GM19395 (cell line): ENCODE data around the gene CCR4.
"Not testable (repeated sequence)": the region's sequence is repeated elsewhere in the genome, so short reads cannot be mapped to it uniquely, and the experiment has no call there.

Source experiments
- ATAC-seq: cut with Tn5 transposase; IDR thresholded peaks from one replicate; pipeline ENCODE4 v1.9.1; 2021; ENCODE audit warnings: mild to moderate bottlenecking, moderate library complexity; ENCODE audit not compliant: unreplicated experiment

The CCR4 gene

DNA sequence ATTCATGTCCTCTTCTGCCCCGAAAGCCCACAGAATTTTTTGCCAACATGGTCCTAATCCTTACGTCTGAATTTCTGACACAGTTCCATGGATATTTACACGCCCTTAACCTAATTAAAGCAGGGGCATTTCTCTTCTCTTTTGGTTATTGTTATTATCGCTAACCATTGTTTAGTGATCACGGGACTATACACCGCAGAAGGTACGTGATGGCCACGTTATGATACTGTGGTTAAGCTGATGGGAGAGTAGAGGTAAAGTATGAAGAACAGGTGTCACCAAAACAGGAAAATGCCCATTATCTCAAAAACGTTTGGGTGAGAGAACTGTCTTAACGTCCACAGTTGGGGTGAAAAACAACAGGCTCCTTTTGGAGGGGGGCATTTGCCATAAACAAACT lies 26.4 kb downstream of the CCR4 start:
- no peak for ATAC-seq

DNA sequence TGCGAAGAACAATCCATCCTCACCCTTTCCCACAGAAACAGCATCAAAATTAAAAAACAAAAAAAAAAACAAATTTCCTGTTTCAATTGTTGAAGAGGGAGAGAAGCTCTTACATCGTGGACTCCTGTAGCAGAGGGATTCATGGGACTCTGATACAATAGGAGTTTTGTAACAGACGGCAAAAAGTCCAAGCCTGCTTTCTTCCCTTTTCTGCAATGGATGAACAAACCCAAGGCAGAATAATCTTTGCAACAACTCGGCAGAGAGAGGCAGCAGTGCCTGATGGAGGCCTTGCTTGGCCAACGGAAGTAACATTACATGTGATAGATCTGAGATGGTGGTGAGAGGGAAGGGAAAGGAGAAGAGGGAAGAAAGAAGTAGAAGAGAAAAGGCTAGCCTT lies 26.9 kb downstream of the CCR4 start:
- ATAC-seq = no peak

DNA sequence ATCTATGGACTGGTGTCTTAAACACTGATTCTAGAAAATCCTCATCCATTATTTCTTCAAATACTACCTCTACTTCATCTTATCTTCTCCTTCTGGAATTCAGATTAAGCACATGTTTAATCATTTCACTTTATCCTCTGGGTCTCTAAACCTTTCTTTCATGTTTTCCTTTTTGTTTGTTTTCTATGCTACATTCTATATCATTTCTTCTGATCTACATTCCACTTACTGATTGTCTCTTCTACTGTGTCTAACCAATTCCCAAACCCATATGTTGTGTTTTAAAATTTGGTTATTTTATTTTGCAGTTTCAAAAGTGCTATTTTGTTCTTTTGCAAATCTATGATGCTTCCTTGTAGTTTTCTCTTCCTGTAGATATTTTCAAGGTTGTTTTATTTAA lies 31.7 kb downstream of the CCR4 start:
- no peak for ATAC-seq

DNA sequence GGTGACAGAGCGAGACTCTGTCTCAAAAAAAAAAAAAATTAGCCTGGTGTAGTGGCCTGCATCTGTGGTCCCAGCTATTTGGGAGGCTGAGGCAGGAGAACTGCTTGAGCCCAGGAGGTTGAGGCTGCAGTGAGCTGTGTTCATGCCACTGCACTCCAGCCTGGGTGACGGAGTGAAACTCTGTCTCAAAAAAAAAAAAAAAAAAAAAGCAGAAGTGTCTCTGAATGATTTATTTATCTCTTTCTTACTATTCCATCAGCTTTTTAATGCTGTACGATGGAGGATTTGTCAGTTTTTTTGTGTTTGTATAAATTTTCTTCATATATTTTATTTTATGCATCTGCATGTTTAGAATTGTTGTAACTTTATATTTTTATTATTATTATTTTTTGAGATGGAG lies 33.5 kb downstream of the CCR4 start:
- not testable (repeated sequence) for ATAC-seq

- ATAC-seq = no peak
Observed at GRCh38 chr3:32989171-32989570, 37.7 kb downstream of the CCR4 start.

DNA sequence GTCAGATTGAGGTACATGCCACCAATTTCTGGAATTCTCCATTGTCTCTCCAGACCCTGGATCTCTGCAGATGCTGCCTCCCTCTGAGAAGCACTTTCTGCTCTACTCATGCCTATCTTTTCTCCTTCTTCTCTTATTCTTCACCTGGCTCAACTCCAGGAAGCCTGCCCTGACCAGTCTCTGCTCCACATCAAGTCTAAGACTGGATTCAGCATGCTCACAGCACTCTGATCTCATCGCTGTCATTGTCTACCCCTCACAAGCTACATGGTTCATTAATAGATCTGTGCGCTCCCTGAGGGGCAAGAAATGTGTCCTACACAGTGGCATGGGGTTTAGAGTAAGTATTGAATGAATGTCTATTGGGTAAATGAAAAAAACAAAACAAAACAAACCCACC lies 38.7 kb downstream of the CCR4 start:
- no peak for ATAC-seq

- no peak for ATAC-seq
Observed at GRCh38 chr3:32991781-32992180, 40.3 kb downstream of the CCR4 start.

- peak; percentile 19 for ATAC-seq
Observed at GRCh38 chr3:32992310-32992686, 40.9 kb downstream of the CCR4 start.

GRCh38 chr3:32994045-32994444 lies 42.6 kb downstream of the CCR4 start:
- ATAC-seq = no peak

DNA sequence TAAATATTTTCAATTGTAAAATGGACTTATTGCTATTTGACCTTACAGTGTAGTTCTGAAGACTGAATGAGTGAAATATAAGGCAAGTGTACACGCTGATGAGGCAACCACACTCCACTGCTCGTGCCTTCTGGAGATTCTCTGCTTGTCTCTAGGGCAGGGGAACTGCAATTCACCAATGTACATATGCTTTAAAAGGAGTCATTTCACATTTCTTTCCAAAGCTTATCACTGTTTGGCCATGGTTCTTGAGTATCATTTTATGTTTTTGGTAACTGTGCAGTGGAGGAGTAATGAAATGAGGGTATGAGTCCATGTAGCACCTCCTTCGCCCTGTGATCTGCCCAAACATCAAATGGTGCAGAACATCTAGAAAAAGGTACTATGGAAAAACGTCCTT lies 43.7 kb downstream of the CCR4 start:
- ATAC-seq = no peak

GRCh38 chr3:32996048-32996754 lies 44.8 kb downstream of the CCR4 start:
- ATAC-seq = no peak

DNA sequence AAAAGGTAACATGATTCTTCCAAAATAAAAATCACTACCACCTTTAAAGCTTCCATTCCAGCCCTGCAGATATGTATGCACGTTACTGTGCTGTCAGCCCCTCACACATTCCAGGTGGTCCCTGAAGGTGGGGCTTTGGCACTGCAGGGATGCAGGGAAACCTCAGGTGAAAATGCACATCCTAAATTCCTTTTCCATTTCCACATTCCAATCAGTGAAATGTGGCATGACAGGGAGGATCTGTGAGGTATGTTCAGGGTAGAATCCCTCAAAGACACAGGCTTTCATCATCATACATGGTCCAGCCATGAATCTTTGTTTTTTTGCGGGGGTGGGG lies 45.3 kb downstream of the CCR4 start:
- no peak for ATAC-seq

GRCh38 chr3:32998631-32999451 lies 47.4 kb downstream of the CCR4 start:
- no peak for ATAC-seq

DNA sequence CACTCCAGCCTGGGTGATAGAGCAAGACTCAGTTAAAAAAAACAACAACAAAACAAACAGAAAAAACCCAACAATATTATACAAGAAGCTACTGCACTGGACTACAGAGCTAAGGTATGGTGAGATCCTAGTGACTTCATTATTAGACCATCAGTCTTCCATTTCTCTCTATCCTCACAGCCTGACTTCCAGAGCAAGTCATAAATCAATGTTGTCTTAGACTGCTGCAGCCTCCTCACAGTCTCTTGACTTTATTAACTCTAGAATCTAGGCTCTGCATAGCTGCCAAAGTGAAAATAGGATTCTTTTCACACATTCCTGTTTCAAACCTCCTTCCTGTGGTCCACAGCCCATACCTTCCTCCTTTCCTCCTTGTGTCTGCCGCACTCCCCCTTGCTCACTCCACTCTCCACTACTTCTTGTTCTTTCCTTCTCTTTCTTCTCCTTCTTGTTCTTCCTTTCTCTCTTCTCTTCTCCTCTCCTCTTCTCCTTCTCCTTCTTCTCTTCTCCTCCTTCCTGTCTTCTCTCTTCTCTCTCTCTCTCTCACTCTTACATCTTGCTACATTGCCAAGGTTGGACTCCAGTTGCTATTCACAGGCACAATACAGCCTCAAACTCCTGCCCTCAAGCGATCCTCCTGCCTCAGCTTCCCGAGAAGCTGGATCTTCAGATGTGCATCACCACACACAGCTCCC lies 49.4 kb downstream of the CCR4 start:
- ATAC-seq = no peak

GRCh38 chr3:33001889-33002288 lies 50.4 kb downstream of the CCR4 start:
- ATAC-seq = peak; percentile 62

DNA sequence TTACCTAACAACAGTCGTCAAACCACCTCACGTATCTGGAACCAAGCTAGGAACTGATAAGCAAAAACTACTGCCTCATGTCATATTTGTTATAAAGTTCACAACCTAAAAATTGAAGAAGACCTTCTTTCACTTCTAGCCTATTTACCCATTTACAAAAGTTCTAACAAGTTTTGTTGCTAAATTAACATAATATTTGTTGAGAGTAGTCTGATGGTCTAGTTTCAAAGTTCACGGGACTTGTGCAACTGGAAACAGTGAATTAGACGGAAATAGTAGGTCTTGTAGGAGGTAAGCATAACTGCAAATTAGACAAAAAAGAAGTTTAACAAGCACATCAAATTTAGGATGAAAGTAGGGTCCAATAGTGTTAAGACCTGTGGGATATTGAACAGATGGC lies 51.9 kb downstream of the CCR4 start:
- no peak for ATAC-seq

DNA sequence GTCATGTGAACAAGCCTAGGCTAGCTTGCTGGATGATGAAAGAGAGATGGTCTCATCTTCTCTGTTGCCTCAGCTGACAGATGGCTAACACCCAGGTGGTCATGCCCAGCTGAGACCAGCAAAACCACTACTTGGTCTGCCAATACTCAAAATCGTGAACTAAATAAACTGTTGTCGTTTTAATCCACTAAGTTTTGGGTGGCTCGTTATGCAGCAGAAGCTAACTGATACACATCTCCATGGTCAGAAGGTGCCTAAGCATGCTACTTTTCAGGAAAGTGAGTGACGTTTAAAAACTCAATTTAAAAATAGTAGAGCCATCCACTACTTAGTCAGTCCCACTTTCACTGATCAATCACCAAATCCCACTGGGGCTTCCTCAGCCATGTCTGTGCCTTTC lies 52.8 kb downstream of the CCR4 start:
- ATAC-seq = no peak

DNA sequence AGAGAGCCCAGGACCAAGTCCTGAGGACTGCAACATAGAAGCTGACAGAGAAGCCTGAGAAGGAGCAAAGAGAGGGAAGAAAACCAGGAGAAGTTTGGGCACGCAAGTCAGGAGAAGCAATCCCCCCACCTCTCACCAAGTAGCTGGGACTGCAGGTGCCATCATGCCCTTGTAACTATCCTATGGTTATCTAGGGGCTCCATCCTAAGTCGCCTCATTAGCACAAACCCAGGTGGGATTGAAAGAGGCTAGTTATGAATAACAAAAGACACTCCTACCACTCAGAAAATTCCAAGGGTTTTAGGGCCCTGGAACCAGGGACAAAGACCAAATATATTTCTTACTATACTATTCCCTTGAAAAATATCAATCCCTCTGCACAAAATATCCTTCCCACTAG lies 53.5 kb downstream of the CCR4 start:
- ATAC-seq = no peak
